Subcutaneous adipose tissue (tissue), 4 donors: ENCODE results near the gene NELL1. TPM values are rescaled to one million over a fixed set of nuclear protein-coding genes. Genes with fewer than 3 reads are reported as not detected.

Source experiments
- CTCF ChIP-seq: fragments of 450-650 bp; IDR thresholded peaks from one replicate; pipeline ENCODE4 v1.5.1; 2016; ENCODE audit warnings: low read depth, mild to moderate bottlenecking, control low read depth, antibody characterized with exemption, moderate library complexity
- total RNA-seq, 4 donors: library from RNA; depleted of rRNA; stranded (reverse); fragments of >200 nt; gene quantifications; one replicate each; pipeline ENCODE4 v1.1.0, GENCODE V29; 2016

NELL1 gene
- total RNA-seq, 4 donors from 2014 or later: not detected

DNA sequence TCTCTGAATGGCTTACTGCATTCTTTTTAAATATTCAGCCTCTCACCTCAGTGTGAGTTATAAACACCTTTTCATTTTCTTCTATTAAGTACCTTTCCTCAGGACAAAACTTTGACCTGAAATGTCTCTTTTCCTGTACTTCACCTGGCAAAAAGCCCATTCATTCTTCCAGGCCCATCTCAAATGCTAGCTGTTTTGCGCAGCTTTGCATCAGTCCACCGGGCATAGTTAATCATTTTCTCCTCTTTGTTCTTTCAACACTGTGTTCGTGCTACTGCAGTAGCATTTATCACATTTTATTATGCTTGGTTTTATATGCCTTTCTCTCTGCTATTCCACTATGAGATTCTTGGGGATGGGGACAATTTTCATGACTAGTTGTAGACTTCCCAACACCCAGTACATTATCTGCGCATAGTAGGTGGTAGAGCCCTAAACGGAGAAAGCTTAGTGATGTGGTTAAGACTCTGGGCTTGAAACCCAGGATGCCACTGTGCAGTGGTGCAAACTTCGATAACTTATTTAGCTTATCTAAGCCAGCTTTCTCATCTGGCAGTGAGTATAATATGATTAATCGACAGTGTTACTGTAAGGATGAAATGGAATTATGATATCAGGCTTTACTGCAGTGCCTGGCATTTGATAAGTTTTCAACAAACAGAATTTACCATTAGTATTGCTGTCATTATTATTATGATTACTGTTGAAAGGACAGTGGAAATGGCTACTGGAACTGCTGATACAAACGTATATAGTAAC lies 695.7 kb downstream of the NELL1 start:
- no peak for TF ChIP-seq CTCF

GRCh38 chr11:21369947-21370346 lies 700.6 kb downstream of the NELL1 start:
- TF ChIP-seq CTCF: no peak

GRCh38 chr11:21371044-21371443 lies 701.7 kb downstream of the NELL1 start:
- TF ChIP-seq CTCF: no peak

GRCh38 chr11:21372672-21373071 lies 703.3 kb downstream of the NELL1 start:
- no peak for TF ChIP-seq CTCF

DNA sequence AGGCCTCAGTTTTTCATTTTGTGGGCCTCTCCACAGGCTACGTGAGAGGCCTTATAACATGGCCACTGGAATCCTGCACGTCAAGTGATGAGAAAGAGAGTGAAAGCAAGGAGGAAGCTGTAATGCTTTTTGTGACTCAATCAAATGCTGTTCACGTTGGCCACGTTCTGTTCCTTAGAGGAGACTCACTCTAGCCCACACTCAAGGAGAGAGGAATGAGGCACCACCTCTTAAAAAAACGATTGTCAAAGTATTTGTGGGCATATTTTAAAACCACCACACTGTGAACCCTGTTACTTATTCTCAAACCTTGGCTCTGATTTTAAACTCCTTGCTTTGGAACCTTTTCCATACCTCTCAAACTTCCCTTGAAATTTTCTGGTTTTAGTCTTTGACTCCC lies 705.0 kb downstream of the NELL1 start:
- no peak for TF ChIP-seq CTCF

- TF ChIP-seq CTCF: no peak
Observed at GRCh38 chr11:21385669-21386440, 716.5 kb downstream of the NELL1 start.

- TF ChIP-seq CTCF: no peak
Observed at GRCh38 chr11:21390430-21390829, 721.0 kb downstream of the NELL1 start.
